OCI-LY1 (cell line): ENCODE data around the gene ACTN4.
"Not testable (repeated sequence)": the region's sequence is repeated elsewhere in the genome, so short reads cannot be mapped to it uniquely, and the experiment has no call there.

ENCODE experiments used
- H2AFZ ChIP-seq: fragments of 200-600 bp; sonication (generic), shearing (Covaris generic); 2 replicates; pipeline ENCODE4 v1.6.0; 2014; ENCODE audit warnings: antibody characterized with exemption, mild to moderate bottlenecking, low read length
- H3F3A ChIP-seq: fragments of 200-600 bp; sonication (generic), shearing (Covaris generic); 2 replicates; pipeline ENCODE4 v1.6.0; 2014; ENCODE audit warnings: mild to moderate bottlenecking, antibody characterized with exemption, low read length, moderate library complexity; ENCODE audit not compliant: insufficient read depth
- H3K27ac ChIP-seq: fragments of 200-600 bp; sonication (generic); 2 replicates; pipeline ENCODE4 v1.5.1; 2014; ENCODE audit warnings: low read length, mixed run types, mild to moderate bottlenecking, low read depth; ENCODE audit not compliant: poor library complexity, severe bottlenecking
- H3K27me3 ChIP-seq: fragments of 200-600 bp; sonication (generic); 2 replicates; pipeline ENCODE4 v1.6.0; 2014; ENCODE audit warnings: antibody characterized with exemption, mild to moderate bottlenecking, low read length, moderate library complexity; ENCODE audit not compliant: insufficient read depth
- H3K36me3 ChIP-seq: fragments of 200-600 bp; sonication (generic); 2 replicates; pipeline ENCODE4 v1.6.1; 2014; ENCODE audit warnings: mild to moderate bottlenecking, antibody characterized with exemption, low read length, moderate library complexity, mixed read lengths; ENCODE audit not compliant: insufficient read depth
- H3K4me1 ChIP-seq: fragments of 200-600 bp; sonication (generic); 2 replicates; pipeline ENCODE4 v1.5.1; 2014; ENCODE audit warnings: mild to moderate bottlenecking, low read length, moderate library complexity; ENCODE audit not compliant: insufficient read depth, severe bottlenecking
- H3K4me2 ChIP-seq: fragments of 200-600 bp; sonication (generic), shearing (Covaris generic); 2 replicates; pipeline ENCODE4 v1.6.1; 2014; ENCODE audit warnings: low read length
- H3K4me3 ChIP-seq: fragments of 200-600 bp; sonication (generic); 2 replicates; pipeline ENCODE4 v1.5.1; 2014; ENCODE audit warnings: low read length, low read depth, mild to moderate bottlenecking, mixed read lengths; ENCODE audit not compliant: poor library complexity, severe bottlenecking
- H3K79me2 ChIP-seq: fragments of 200-600 bp; shearing (Covaris generic); 2 replicates; pipeline ENCODE4 v1.6.1; 2016; ENCODE audit warnings: mixed run types, low read length, mixed read lengths; ENCODE audit not compliant: insufficient read depth
- H3K9ac ChIP-seq: fragments of 200-600 bp; sonication (generic), shearing (Covaris generic); 2 replicates; pipeline ENCODE4 v1.6.1; 2014; ENCODE audit warnings: mild to moderate bottlenecking, low read length, mixed read lengths
- H3K9me2 ChIP-seq: fragments of 200-600 bp; sonication (generic), shearing (Covaris generic); 2 replicates; pipeline ENCODE4 v1.6.1; 2014; ENCODE audit warnings: low read depth, mild to moderate bottlenecking, low read length, mixed read lengths
- H3K9me3 ChIP-seq: fragments of 200-600 bp; shearing (Covaris generic); 2 replicates; pipeline ENCODE4 v1.6.1; 2014; ENCODE audit warnings: low read length, mixed read lengths
- H4K20me1 ChIP-seq: fragments of 200-600 bp; sonication (generic), shearing (Covaris generic); 2 replicates; pipeline ENCODE4 v1.6.0; 2016; ENCODE audit warnings: mild to moderate bottlenecking, low read length; ENCODE audit not compliant: insufficient read depth
- EZH2 ChIP-seq: fragments of 200-600 bp; sonication (generic), shearing (Covaris generic); IDR thresholded peaks from 2 replicates; pipeline ENCODE4 v1.8.0; 2017; ENCODE audit warnings: borderline replicate concordance, mixed run types, mild to moderate bottlenecking, antibody characterized with exemption, low read length, moderate library complexity, mixed read lengths
- TF ChIP-seq, protein P1 (sequence below): fragments of 200-600 bp; sonication (generic), shearing (Covaris generic); IDR thresholded peaks from 2 replicates; pipeline ENCODE4 v1.5.1; 2017; ENCODE audit warnings: mild to moderate bottlenecking, antibody characterized with exemption, low read length, moderate library complexity, mixed read lengths

ACTN4 gene

GRCh38 chr19:38769635-38770211 lies 122.3 kb downstream of the ACTN4 start:
- TF ChIP-seq EZH2, result no peak
- TF ChIP-seq, protein P1, sequence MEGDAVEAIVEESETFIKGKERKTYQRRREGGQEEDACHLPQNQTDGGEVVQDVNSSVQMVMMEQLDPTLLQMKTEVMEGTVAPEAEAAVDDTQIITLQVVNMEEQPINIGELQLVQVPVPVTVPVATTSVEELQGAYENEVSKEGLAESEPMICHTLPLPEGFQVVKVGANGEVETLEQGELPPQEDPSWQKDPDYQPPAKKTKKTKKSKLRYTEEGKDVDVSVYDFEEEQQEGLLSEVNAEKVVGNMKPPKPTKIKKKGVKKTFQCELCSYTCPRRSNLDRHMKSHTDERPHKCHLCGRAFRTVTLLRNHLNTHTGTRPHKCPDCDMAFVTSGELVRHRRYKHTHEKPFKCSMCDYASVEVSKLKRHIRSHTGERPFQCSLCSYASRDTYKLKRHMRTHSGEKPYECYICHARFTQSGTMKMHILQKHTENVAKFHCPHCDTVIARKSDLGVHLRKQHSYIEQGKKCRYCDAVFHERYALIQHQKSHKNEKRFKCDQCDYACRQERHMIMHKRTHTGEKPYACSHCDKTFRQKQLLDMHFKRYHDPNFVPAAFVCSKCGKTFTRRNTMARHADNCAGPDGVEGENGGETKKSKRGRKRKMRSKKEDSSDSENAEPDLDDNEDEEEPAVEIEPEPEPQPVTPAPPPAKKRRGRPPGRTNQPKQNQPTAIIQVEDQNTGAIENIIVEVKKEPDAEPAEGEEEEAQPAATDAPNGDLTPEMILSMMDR, result peak; percentile 68
- Histone ChIP-seq H3K79me2 (no peaks in the 10 kb centered on the region), H3K4me2 (peak overlapping the region; percentile 57), H4K20me1 (no peaks in the 10 kb centered on the region), H3F3A (no peaks in the 10 kb centered on the region), H3K9me2 (no peaks in the 10 kb centered on the region), H3K9me3 (no peaks in the 10 kb centered on the region), H3K4me1 (peaks cover 14% of the 10 kb centered on the region), H3K4me3 (peak overlapping the region; percentile 51), H3K36me3 (no peaks in the 10 kb centered on the region), H3K9ac (peak overlapping the region; percentile 42; the same call in 1 of the 2 replicates), H3K27ac (no peak overlapping the region), H3K27me3 (no peaks in the 10 kb centered on the region; the same call in 1 of the 2 replicates), H2AFZ (peak overlapping the region; percentile 93)

DNA sequence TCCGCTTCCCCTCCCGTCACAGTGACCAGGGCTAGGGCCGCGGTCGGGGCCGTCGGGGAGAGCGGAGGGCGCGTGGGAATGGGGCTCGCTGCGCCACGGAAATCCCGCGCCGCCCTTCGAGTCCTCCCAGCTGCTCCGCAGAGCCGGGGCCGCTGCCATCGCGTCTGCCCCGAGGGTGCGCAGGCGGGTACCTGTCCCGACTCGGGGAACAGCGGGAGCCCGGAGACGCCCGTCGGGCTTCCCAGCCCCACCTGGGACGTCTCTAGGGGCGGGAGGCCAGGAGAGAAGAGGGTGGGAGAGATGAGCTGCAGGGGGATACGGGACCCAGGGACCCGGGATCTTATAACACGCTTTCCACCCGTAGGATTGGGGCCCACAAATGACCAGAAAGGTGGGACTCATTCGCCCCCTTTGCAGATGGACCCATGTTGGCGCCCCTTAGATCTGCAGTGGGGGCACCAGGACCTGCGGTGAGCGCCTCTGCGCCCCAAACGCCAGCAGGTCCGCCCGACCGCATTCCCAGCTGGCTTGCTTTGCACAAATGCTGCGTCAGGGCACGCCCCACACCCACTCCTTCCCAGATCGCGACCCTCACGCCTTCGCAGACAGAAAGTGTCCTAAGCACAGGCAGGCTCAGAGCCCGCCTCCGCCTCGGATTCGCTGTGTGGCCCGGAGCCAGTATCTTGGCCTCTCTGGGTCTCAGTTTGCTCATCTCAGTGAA lies 122.9 kb downstream of the ACTN4 start:
- not testable (repeated sequence) for H4K20me1 ChIP-seq, H3K9me2 ChIP-seq, H2AFZ ChIP-seq, H3K9ac ChIP-seq, H3F3A ChIP-seq, H3K27me3 ChIP-seq, H3K36me3 ChIP-seq, H3K9me3 ChIP-seq, H3K79me2 ChIP-seq, H3K27ac ChIP-seq
- peak overlapping the region; percentile 51 for H3K4me3 ChIP-seq
- peak overlapping the region; percentile 57; the same call in 1 of the 2 replicates for H3K4me2 ChIP-seq
- peaks cover 14% of the 10 kb centered on the region for H3K4me1 ChIP-seq

GRCh38 chr19:38770949-38771275 lies 123.5 kb downstream of the ACTN4 start:
- H3K9me2 ChIP-seq, H3K27me3 ChIP-seq, H3K9ac ChIP-seq, H3K36me3 ChIP-seq, H3K4me3 ChIP-seq, H3K4me2 ChIP-seq, H3K27ac ChIP-seq, H3K79me2 ChIP-seq, H3F3A ChIP-seq, H3K9me3 ChIP-seq, H4K20me1 ChIP-seq, H2AFZ ChIP-seq: not testable (repeated sequence)
- peaks cover 14% of the 10 kb centered on the region for H3K4me1 ChIP-seq

DNA sequence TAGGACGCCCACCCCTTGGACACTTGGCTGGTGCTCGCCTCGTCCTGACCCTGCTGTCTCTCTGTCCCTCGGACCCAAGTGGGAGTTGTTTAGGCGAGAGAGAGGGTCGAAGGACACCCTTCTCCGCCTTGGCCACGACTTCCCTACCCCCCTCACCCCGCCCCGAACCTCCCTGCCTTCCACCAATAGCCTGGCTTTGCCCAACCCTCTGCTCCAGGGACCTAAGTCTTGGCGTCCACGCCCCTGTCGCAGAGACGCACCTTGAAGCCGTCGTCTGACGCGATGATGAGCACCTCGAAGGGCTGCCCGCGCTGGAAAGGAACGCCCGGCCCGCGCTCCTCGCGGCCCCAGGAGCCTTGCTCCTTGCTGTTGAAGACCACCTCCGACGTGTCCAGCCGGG lies 124.1 kb downstream of the ACTN4 start:
- peaks cover 14% of the 10 kb centered on the region for H3K4me1 ChIP-seq
- H3F3A ChIP-seq, H3K79me2 ChIP-seq, H3K4me3 ChIP-seq, H2AFZ ChIP-seq, H3K36me3 ChIP-seq, H3K9me3 ChIP-seq, H3K27ac ChIP-seq, H4K20me1 ChIP-seq, H3K27me3 ChIP-seq, H3K9ac ChIP-seq, H3K9me2 ChIP-seq, H3K4me2 ChIP-seq: not testable (repeated sequence)
